CD4-positive, alpha-beta T cell treated with Interleukin-12 subunit alpha and Interleukin-12 subunit beta, for 1 hour (primary cell): ENCODE results near the gene BCAS3.
A peak's percentile ranks its signal among the peaks of the same experiment; 100 is the strongest.
"Not testable (repeated sequence)": the region's sequence is repeated elsewhere in the genome, so short reads cannot be mapped to it uniquely, and the experiment has no call there.

Source experiments
- DNase-seq: peaks from one replicate; pipeline ENCODE4 v3.0.0-alpha.2; 2020

The BCAS3 gene

DNA sequence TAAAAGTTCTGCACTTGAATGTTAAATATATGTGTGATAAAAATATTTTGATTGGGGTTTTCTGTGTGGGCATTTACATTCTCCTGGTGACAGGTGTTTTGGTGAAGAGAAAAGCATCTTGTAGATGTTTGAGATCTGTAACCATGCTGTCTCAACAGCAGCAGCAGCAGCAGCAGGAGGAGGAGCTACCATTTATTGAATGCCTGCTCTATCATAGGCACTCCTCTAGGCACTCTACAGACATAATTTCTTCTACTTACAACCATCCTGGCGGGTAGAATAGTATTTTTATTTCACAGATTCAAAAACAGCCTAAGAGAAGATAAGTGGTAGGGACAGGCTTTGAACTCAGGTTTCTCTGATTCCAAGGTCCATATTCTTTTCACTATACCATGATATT, 562.3 kb downstream of the BCAS3 start:
- no peak for DNase-seq

- DNase-seq: no peak
These were observed 563.3 kb downstream of the BCAS3 start for GRCh38 chr17:61240851-61241468.

DNA sequence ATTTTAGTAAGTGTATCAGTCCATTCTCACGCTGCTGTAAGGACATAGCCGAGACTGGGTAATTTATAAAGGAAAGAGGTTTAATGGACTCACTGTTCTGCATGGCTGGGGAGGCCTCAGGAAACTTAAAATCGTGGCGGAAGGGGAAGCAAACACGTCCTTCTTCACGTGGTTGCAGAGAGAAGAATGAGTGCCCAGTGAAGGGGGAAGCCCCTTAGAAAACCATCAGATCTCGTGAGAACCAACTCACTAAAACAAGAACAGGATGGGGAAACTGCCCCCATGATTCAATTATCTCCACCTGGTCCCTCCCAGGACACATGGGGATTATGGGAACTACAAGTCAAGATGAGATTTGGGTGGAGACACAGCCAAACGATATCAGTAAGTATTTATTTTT, 567.3 kb downstream of the BCAS3 start:
- DNase-seq: not testable (repeated sequence)

DNA sequence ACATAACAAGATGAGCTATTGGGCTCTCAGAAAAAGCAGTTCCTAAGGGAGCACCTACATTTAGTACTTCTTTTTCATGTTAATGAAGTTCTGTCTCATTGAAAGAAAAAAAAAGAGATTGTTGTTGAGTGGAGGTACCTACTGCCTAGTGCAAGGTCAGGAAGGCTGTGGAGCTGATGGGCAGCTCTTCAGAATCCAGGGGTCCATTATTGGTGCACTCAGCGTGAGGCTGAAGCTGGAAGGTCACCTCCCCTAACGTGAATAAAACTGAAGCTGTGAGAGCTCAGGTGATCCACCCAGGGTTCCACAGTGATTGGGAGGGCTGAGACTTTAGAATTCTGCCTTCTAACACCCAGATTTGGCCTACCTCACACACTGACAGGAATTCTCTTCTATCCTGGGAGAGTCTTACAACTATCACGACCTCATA, 568.1 kb downstream of the BCAS3 start:
- no peak for DNase-seq

DNA sequence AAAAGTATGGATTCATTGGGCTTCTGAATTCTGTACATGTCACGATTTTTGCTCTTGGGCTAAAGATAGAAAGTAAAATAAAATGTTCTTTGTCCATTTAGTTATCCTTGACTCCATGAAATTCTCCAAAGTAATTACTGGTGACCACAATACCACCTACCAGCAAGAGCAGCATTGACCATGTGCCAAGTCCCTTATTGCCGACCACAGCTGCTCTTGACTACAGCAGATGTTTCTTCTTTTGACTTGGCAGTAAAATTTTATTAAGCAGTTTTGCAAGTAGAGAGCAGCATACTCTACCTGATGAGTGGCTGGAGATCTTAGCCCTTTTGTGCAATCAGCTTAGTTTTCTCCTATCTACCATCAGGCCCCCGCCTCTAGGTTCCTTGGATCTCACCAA, 569.8 kb downstream of the BCAS3 start:
- DNase-seq: no peak

GRCh38 chr17:61248399-61248798, 570.7 kb downstream of the BCAS3 start:
- DNase-seq: no peak

DNA sequence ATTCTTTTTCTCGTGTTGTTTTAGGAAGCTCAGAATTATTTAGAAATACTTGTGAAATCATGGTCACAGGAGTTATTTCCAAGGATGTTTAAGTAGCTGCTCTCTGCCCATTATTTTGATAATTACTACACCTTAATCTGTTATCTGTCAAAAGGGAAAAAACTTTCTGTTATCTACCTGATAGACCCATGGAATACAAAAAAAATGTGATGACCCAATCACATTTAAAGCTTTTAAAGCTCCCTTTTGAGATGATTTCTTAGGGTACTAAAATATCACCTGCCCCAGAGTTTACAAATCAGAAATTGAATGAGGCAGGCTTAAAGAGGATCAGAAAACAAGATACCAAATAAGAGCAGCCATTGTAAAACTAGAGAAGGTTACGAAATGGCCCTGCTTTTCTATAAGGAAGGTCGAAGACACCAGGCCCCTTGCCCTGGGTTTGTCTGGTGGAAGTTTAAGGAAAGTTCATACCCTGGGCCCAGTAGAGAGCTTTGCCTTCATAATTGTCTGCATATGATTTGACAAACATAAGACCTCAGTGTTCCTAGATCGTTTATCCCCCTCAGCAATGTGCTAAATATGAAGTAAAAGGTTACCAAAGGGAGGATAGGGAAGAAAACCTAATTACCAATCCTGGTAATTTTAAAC, 572.1 kb downstream of the BCAS3 start:
- DNase-seq: no peak

DNA sequence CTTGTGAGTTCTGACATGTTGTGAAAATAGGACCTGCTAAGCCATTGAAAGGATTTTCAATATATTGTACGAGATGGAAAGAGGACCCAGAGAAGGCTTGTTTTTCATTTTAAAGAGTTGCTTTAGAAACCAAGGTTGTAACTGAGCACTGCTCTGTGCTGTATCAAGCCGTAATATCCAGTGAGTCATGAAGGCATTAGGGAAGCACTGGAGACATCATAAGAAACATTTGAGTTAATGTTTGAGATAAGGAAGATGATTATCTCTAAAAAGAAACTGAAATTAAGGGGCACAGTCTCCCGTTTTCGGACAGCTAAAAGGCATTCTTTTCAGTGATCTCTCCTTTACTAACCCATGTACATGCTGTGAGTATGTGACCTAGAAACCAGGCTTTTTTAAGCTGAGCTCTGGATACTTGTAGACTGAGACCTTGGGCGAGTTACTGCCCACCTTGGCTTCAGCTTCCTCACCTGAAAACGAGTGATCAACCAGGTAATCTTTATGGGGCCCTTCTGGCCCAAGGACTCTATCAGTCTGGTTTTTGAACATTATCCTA, 572.8 kb downstream of the BCAS3 start:
- DNase-seq: no peak

DNA sequence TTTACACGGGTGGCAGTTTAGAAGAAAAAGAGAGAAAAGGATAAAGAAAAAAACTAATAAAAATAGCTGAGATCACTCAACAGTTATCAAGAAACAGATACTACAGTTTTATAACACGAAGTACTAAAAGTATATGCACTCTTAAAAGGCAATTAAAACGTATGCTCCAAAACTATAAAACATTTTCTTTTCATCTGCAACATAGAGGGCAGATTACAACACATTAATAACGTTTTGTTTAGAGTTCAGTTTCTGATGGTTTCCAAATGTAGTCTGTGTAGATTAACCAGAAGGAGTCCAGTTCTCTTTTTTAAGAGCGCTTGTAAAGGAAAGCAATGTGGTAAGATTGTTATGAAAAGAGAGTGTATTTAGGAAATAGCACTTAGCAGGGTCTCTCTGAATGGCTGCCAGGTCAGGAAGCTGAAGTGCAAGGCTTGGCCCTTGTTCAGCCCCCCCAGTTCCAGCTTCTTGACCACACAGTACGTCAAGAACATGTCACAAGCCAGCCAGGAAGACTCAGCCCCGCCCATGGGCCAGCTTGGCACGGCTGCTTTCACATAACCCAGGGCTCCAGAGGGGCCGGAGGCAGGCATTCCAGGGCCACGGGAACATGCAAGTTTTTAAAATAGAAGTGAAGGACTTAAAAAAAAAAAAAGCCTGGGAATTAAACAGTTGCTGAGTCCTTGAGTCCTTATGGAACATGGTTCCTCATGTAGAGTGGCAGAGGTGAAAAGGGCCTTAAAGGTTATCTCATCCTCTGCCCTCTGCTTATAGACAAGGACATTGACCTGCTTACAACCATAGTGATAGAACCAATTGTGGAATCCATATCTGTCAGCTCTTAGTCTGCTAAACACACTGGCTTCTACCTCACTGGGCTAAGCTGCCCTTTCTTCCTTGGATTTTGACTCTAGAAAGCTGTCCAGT, 574.6 kb downstream of the BCAS3 start:
- peak; percentile 10 for DNase-seq

- DNase-seq: no peak
These were observed 575.7 kb downstream of the BCAS3 start for GRCh38 chr17:61253362-61253761.

- DNase-seq: no peak
These were observed 576.4 kb downstream of the BCAS3 start for GRCh38 chr17:61253937-61254574.

- no peak for DNase-seq
These were observed 577.3 kb downstream of the BCAS3 start for GRCh38 chr17:61254904-61255303.

- DNase-seq: no peak
These were observed 578.0 kb downstream of the BCAS3 start for GRCh38 chr17:61255647-61256046.

GRCh38 chr17:61259360-61259759, 581.7 kb downstream of the BCAS3 start:
- no peak for DNase-seq

DNA sequence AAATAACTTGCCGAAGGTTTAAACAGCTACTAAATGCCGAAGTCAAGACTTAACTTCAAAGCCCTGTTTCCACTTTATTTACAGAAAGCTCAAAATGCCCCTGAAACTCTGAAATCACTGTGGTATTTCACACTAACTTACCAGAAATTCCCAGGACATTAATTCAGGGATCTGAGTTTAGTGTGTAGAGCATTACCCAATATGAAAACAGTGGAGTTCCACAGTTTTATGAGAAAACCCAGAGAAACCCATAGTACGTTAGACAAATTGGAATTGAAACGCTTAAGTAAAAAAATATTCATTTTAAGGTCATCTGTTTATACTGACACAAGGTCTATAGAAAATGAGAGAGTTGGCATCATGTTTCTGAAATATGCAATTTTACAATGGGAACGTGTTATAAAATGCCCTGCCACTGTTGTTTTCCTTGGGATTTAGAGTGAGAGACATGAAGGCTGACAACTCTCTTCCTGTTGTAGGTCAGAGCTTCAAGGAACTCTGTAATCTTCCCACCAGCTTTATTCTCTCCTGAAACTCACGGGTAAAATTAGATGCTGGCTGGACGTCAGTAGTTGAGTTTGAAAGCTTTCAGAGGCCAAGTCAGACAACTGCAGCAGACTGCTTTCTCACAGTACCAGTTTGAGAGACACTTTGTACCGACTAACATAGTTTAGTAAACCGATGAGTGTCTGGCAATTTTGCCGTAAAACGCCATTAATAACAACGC, 582.6 kb downstream of the BCAS3 start:
- DNase-seq: no peak

DNA sequence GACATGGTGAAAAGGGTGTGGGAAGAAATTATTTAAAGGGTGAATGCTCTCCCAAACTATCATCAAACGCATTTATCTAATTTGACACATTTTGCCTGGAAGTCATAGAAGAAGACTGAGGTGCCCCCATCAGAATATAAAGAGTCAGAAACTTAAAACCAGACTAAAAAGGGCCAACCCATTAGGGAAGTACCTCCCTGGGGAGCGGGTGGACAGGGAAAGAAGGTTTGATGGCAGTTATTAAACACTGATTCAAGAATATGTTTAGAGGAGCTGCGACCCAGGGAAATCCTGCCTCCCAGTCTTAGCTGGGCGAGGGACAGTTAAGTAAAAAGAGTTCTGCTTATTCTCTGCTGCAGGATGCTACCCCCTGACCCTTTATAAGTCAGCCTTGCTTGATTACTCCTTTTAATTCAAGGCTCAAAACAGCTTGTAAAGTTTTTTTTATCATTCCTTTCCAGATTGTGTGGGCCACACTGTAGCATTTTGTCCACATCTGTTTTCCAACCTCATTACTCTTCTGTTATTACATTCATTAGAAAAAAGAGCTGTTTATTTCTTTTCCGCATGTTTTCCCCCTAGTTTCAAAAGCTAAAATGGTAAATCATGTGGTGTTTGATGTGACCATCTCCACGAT, 583.5 kb downstream of the BCAS3 start:
- no peak for DNase-seq

DNA sequence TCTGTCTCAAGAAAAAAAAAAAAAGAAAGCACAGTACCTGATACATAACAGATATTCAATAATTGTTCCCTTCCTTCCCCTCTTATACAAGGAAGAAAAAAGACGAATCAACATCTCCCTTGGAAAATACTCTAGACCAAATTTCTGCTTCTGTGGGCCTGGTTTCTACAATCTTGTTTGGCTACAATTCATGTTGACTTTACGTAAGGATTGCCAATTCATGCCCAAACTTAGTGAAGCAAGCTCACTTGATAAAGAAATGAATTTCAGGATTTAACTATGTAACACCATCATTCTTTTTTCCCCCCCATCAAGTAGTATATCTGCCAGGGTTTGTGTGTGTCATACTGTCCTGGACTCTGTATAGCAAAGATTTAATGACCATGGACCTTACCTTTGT, 587.7 kb downstream of the BCAS3 start:
- DNase-seq: no peak

- DNase-seq: no peak
These were observed 590.2 kb downstream of the BCAS3 start for GRCh38 chr17:61267847-61268246.

- DNase-seq: no peak
These were observed 597.7 kb downstream of the BCAS3 start for GRCh38 chr17:61275395-61275794.

DNA sequence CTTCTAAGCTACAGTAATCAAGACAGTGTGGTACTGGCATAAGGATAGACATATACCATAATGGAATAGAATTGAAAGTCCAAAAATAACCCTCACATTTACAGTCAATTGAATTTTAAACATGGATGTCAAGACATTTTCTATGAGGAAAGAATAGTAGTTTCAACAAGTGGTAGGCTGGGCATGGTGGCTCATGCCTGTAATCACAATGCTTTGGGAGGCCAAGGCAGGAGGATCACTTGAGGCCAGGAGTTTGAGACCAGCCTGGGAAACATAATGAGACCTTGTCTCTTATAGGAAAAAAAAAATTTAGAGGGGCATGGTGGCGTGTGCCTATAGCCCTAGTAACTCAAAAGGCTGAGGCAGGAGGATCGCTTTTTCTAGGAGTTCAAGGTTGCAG, 599.2 kb downstream of the BCAS3 start:
- no peak for DNase-seq

GRCh38 chr17:61279476-61280145, 602.0 kb downstream of the BCAS3 start:
- DNase-seq: no peak
